GM10248 (cell line): ENCODE results near the gene RNF144A.
"Not testable (repeated sequence)": the region's sequence is repeated elsewhere in the genome, so short reads cannot be mapped to it uniquely, and the experiment has no call there.

Source experiments
- CTCF ChIA-PET: fragments of 300-600 bp; sonication (Branson Sonifier 250); formaldehyde crosslinking; extraction: SDS; loops from one replicate; lab custom pipeline; 2021; ENCODE audit warnings: antibody characterized with exemption; lab: Yijun Ruan, JAX
- POLR2A ChIA-PET: fragments of 350-650 bp; sonication (Branson Sonifier 250); formaldehyde crosslinking; extraction: SDS; loops from one replicate; lab custom pipeline; 2020; ENCODE audit warnings: antibody characterized with exemption; lab: Yijun Ruan, JAX
- DNase-seq: peaks from one replicate; pipeline ENCODE4 v3.0.0; 2012; ENCODE audit errors: extremely low spot score
- TF ChIP-seq, protein P1 (sequence below): IDR thresholded peaks from 2 replicates; pipeline ENCODE4 v1.5.1; 2012; ENCODE audit warnings: mild to moderate bottlenecking, low read depth; ENCODE audit errors: extremely low read depth, missing control alignments, control extremely low read depth

The RNF144A gene

DNA sequence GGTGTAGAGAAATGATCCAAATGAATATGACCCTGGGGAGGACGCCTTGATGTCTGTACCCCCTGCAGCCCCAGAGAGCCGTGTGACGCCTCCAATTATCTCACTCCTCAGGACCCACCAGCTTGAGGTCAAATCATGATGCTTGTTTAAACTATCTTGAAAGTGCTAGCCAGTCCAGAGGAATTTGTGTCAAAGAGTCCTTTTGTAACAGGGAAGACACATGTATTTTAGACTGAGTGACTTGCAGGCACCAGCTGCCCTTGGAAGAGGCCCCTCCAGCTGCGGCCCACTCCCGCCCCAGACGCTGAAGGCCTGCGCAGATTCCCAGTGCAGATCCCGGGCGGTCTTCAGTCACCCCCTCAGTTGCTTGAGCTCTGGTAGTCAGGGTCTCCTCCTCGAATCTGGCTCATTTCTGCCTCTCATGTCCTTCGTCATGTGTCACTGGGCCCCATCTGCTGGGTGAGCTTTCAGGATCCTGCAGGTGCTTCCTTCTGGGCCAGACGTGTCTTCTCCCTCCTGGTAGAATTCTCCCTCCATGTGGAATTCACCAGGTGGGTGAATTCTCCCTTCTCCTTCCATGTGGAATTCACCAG lies 77.4 kb downstream of the RNF144A start:
- POLR2A ChIA-PET = no interaction called here
- DNase-seq = no peak
- TF ChIP-seq, protein P1, sequence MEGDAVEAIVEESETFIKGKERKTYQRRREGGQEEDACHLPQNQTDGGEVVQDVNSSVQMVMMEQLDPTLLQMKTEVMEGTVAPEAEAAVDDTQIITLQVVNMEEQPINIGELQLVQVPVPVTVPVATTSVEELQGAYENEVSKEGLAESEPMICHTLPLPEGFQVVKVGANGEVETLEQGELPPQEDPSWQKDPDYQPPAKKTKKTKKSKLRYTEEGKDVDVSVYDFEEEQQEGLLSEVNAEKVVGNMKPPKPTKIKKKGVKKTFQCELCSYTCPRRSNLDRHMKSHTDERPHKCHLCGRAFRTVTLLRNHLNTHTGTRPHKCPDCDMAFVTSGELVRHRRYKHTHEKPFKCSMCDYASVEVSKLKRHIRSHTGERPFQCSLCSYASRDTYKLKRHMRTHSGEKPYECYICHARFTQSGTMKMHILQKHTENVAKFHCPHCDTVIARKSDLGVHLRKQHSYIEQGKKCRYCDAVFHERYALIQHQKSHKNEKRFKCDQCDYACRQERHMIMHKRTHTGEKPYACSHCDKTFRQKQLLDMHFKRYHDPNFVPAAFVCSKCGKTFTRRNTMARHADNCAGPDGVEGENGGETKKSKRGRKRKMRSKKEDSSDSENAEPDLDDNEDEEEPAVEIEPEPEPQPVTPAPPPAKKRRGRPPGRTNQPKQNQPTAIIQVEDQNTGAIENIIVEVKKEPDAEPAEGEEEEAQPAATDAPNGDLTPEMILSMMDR = no peak
- CTCF ChIA-PET = interaction anchor here (1.2 to 1.4 kb wide), 2 partner anchors 17 to 49 kb away, joined by 3 read pairs; no protein-coding TSS in a partner anchor

- TF ChIP-seq, protein P1 = no peak
- ChIA-PET CTCF (interaction anchor here (1.2 kb wide), 2 partner anchors 19 to 48 kb away, joined by 3 read pairs; no protein-coding TSS in a partner anchor), POLR2A (no interaction called here)
These were observed 78.3 kb downstream of the RNF144A start for GRCh38 chr2:6995391-6996097.

DNA sequence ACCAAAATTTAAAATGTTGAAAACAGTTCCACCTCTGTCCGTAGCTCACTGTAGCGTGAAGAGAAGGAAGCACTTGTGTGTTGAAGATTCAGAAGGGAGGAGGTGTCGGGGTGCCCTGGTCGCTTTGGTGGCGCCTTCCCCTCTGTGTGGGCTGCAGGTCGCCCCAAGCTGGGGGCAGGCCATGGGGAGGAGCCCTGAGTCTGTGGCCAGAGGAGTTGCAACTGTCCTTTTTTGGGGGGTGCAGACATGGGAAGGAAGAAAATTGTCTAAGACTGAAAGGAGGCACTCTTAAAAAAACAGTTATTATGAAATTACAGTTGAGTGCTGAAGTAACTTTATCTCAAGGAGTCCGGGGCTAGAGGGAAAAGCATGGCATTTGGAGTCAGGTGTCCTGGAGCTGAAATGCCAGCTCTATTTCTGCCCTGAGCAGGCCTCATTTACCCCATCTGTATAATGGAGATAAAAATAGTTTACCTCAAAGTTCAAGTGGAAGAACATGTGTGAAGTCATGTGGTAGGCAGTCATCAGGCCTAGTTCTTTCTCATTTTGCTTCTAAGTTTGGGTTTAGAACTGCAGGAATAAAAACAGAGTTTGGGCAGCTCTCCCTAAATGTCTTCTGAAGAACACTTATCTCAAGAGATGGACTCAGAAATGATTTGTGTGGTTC lies 82.1 kb downstream of the RNF144A start:
- CTCF ChIA-PET = interaction anchor here (1.0 to 8.4 kb wide), 8 partner anchors 10 to 102 kb away, joined by 3 to 77 read pairs (median 4); partner anchors contain the start of gene RNF144A
- TF ChIP-seq, protein P1 = no peak
- peak; percentile 60 for DNase-seq
- POLR2A ChIA-PET = no interaction called here

More at GRCh38 chr2:6995391-6996097, 78.3 kb downstream of the RNF144A start:
- DNase-seq = no peak

GRCh38 chr2:7001395-7001794 lies 84.2 kb downstream of the RNF144A start:
- CTCF ChIA-PET = interaction anchor here (1.1 to 8.4 kb wide), 3 partner anchors 8 to 35 kb away, joined by 3 to 77 read pairs (median 4); no protein-coding TSS in a partner anchor
- DNase-seq, POLR2A ChIA-PET: not testable (repeated sequence)

- DNase-seq = no peak
- TF ChIP-seq, protein P1 = no peak
- CTCF ChIA-PET = interaction anchor here (1.1 to 8.4 kb wide), 4 partner anchors 11 to 93 kb away, joined by 3 to 77 read pairs (median 4); no protein-coding TSS in a partner anchor
- POLR2A ChIA-PET = no interaction called here
These were observed 86.7 kb downstream of the RNF144A start for GRCh38 chr2:7003895-7004294.

DNA sequence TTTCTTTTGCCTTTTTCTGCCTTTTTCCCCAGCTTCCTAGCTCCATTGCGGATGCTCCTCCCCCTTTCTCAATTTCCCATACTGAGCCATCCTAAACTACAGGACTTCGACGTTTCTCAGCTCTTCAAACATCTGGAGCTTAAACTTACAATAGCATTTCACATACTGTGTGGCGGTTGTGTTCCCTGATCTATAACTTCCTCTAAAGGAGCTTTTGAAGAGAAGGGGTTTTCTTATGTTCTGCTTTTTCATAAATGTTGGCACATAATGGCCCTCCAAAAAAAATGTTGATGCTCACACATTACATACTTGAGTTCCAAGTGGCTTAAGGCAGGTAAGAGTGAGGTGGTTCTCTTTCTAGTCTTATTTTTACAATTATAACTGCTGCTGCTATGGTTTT lies 87.4 kb downstream of the RNF144A start:
- ChIA-PET POLR2A (no interaction called here), CTCF (interaction anchor here (1.1 to 8.4 kb wide), 3 partner anchors 10 to 94 kb away, joined by 4 to 77 read pairs (median 5); no protein-coding TSS in a partner anchor)
- no peak for DNase-seq
- TF ChIP-seq, protein P1 = no peak

DNA sequence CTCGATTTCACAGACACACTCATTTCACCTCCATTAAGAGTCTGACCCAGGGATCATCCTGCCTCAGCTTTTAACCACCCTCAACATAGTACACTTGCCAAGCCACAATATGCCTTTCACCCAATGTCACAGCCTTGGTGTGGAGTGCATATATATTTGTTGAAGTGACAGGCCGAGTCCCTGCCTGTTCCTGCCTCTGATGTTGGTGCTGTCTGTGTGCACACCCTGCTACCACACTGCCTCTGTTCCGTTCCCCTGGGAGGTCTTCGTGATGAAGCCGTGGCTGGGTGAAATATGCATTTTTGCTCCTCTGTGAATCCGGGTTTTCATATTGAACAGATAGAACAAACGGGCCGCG lies 90.3 kb downstream of the RNF144A start:
- TF ChIP-seq, protein P1 = no peak
- no peak for DNase-seq
- CTCF ChIA-PET = interaction anchor here (1.0 to 1.1 kb wide), 2 partner anchors 12 to 91 kb away, joined by 4 read pairs; no protein-coding TSS in a partner anchor
- POLR2A ChIA-PET = no interaction called here
